ENCODE measurements around the gene ZBTB42. TPM values are rescaled to one million over a fixed set of nuclear protein-coding genes. Genes with fewer than 3 reads are reported as not detected.

The ZBTB42 gene
- total and polyA plus RNA-seq, 2 of the 4 experiments (the other 2 are of a cell fraction) = 1.3 to 2.3 TPM

DNA sequence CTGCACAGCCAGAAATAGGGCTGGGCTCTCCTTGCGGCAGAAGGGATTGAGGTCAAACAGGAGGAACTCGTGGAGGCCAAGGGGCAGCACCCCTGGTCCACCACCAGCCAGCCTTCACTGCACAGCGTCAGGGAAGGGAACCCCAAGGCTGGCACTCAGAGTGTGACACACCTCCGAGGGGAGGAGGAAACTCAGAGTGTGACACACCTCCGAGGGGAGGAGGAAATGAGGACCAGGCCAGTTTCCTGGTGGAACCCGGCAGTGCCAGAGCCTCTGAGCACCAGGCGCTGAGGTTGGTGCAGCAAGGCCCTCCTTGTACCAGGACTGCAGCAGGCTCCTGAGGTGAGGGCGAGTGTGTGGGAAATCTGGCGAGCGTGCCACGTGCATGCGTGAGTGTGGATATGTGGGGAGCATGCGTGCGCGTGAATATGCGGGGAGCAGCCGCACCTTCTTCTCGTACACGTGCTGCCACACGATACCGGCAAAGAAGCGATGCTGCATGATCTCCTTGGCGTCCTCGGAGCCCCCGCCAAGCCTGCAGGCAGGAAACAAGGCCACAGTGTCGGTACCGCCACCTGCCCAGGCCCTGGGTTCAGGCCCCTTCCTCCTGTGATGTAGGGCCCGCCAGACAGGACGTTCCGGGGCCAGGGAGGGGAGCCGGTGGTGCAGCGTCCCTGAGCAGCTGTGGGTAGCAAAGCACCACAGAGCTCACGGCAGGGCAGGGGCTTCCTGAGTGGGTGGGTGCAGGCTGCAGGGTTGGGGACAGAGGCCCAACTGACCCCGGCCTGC lies 28.8 kb upstream of the ZBTB42 start:
- H4K8ac ChIP-seq (ENCODE audit: low read depth in 2 of 2, low read length in 2 of 2) = no peak overlapping the region
- peaks cover 29% of the 10 kb centered on the region for H4K20me1 ChIP-seq (ENCODE audit: insufficient read depth, low read length)
- POLR2A ChIA-PET (ENCODE audit: unreplicated experiment) = no interaction called here
- intact Hi-C loops (cut with micrococcal nuclease) (no loop called here), in situ Hi-C loops (cut with MboI; ENCODE audit: low sequenced_read_pairs) (no loop called here), dilution Hi-C loops (cut with HindIII; ENCODE audit: low sequenced_read_pairs, unreplicated experiment) (no loop called here)
- H3K4ac ChIP-seq (ENCODE audit: low read depth, low read length) = no peak overlapping the region
- ATAC-seq (ENCODE audit: low read depth) (no peak), DNase-seq (no peak)
- H3K36me3 ChIP-seq (ENCODE audit: control insufficient read depth, insufficient read depth, low read length) = peaks cover 59% of the 10 kb centered on the region
- H2AK5ac ChIP-seq (ENCODE audit: low read depth, low read length) = no peak overlapping the region
- no peak overlapping the region for H2AK9ac ChIP-seq (replicated peaks; ENCODE audit: low read depth, low read length, poor library complexity)
- peaks cover 4 to 20% of the 10 kb centered on the region in 2 experiments for H3K79me1 ChIP-seq (ENCODE audit: low read depth in 1 of 2, low read length in 2 of 2)
- no peak overlapping the region for H2BK120ac ChIP-seq (ENCODE audit: low read depth, low read length)
- H3K4me1 ChIP-seq (ENCODE audit: control insufficient read depth, insufficient read depth, low read length) = peaks cover 5% of the 10 kb centered on the region
- no peak overlapping the region for H3K9ac ChIP-seq (ENCODE audit: low read depth, low read length)
- no peak overlapping the region for H4K91ac ChIP-seq (ENCODE audit: insufficient read depth, low read depth, low read length)
- TF ChIP-seq NFE2L2 (IDR thresholded peaks at IDR 0.05; ENCODE audit: low read depth, low read length) (no peak), POLR2A (IDR thresholded peaks at IDR 0.05; ENCODE audit: low read depth, low read length) (no peak), MAZ (IDR thresholded peaks at IDR 0.05; ENCODE audit: borderline replicate concordance, low read depth, low read length) (no peak), RCOR1 (IDR thresholded peaks at IDR 0.05; ENCODE audit: insufficient replicate concordance, low read length) (no peak), FOS (IDR thresholded peaks at IDR 0.05; ENCODE audit: low read depth, low read length) (no peak), BHLHE40 (IDR thresholded peaks at IDR 0.05; ENCODE audit: low read depth, low read length) (no peak), SMC3 (IDR thresholded peaks at IDR 0.05; ENCODE audit: low read depth, low read length) (no peak), MAFK (IDR thresholded peaks at IDR 0.05; ENCODE audit: low read depth, low read length) (no peak), CHD1 (IDR thresholded peaks at IDR 0.05; ENCODE audit: low read depth, low read length) (no peak), MXI1 (IDR thresholded peaks at IDR 0.05; ENCODE audit: borderline replicate concordance, low read depth, low read length) (no peak), CEBPB (IDR thresholded peaks at IDR 0.05; ENCODE audit: low read depth, low read length) (no peak), RAD21 (IDR thresholded peaks at IDR 0.05; ENCODE audit: low read length) (no peak), RFX5 (IDR thresholded peaks at IDR 0.05; ENCODE audit: low read depth, low read length) (no peak)
- TF ChIP-seq, protein P1, sequence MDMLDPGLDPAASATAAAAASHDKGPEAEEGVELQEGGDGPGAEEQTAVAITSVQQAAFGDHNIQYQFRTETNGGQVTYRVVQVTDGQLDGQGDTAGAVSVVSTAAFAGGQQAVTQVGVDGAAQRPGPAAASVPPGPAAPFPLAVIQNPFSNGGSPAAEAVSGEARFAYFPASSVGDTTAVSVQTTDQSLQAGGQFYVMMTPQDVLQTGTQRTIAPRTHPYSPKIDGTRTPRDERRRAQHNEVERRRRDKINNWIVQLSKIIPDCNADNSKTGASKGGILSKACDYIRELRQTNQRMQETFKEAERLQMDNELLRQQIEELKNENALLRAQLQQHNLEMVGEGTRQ (IDR thresholded peaks at IDR 0.05; ENCODE audit: low read depth, low read length) = no peak
- TF ChIP-seq, protein P2, sequence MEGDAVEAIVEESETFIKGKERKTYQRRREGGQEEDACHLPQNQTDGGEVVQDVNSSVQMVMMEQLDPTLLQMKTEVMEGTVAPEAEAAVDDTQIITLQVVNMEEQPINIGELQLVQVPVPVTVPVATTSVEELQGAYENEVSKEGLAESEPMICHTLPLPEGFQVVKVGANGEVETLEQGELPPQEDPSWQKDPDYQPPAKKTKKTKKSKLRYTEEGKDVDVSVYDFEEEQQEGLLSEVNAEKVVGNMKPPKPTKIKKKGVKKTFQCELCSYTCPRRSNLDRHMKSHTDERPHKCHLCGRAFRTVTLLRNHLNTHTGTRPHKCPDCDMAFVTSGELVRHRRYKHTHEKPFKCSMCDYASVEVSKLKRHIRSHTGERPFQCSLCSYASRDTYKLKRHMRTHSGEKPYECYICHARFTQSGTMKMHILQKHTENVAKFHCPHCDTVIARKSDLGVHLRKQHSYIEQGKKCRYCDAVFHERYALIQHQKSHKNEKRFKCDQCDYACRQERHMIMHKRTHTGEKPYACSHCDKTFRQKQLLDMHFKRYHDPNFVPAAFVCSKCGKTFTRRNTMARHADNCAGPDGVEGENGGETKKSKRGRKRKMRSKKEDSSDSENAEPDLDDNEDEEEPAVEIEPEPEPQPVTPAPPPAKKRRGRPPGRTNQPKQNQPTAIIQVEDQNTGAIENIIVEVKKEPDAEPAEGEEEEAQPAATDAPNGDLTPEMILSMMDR (conservative IDR thresholded peaks at IDR 0.05; ENCODE audit: low read depth, low read length) = no peak
- TF ChIP-seq, protein P3, sequence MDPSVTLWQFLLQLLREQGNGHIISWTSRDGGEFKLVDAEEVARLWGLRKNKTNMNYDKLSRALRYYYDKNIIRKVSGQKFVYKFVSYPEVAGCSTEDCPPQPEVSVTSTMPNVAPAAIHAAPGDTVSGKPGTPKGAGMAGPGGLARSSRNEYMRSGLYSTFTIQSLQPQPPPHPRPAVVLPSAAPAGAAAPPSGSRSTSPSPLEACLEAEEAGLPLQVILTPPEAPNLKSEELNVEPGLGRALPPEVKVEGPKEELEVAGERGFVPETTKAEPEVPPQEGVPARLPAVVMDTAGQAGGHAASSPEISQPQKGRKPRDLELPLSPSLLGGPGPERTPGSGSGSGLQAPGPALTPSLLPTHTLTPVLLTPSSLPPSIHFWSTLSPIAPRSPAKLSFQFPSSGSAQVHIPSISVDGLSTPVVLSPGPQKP (IDR thresholded peaks at IDR 0.05; ENCODE audit: borderline replicate concordance, low read depth, low read length) = no peak
- H3K4me2 ChIP-seq (ENCODE audit: low read depth, low read length) = no peak overlapping the region
- no peak overlapping the region for H3K56ac ChIP-seq (ENCODE audit: extremely low read depth, insufficient read depth, low read length)
- H2AFZ ChIP-seq (replicated peaks; ENCODE audit: low read length, poor library complexity) = no peak overlapping the region
- H3K9me3 ChIP-seq (ENCODE audit: control insufficient read depth, insufficient read depth, low read length) = no peaks in the 10 kb centered on the region; the same call in 1 of the 2 replicates
- H3K27me3 ChIP-seq (ENCODE audit: control insufficient read depth, insufficient read depth, low read length) = no peaks in the 10 kb centered on the region
- no peak overlapping the region for H2BK15ac ChIP-seq (ENCODE audit: low read depth, low read length)
- H3K9me1 ChIP-seq (ENCODE audit: insufficient read depth, low read length) = no peaks in the 10 kb centered on the region
- CTCF ChIA-PET = no interaction called here
- H3K23ac ChIP-seq (ENCODE audit: low read depth, low read length) = no peak overlapping the region
- no peak overlapping the region for H3K18ac ChIP-seq (ENCODE audit: low read depth, low read length)
- BruUV-seq (replicated peaks) = no TSS peak
- no peak overlapping the region for H3K27ac ChIP-seq (ENCODE audit: insufficient read depth, low read length)
- no peak overlapping the region for H2BK20ac ChIP-seq (ENCODE audit: low read depth, low read length)
- no peak overlapping the region for H3K14ac ChIP-seq (replicated peaks; ENCODE audit: low read depth, low read length)
- H2BK5ac ChIP-seq (ENCODE audit: low read depth, low read length, poor library complexity, severe bottlenecking) = no peak overlapping the region
- WGBS, 2 experiments (ENCODE audit: extremely low coverage in 2 of 2, insufficient read length in 1 of 2) = 100% methylated on average over 5 of the region's 34 CpGs; no CpG with 5 or more reads in 1 of the 2 experiments
- H4K5ac ChIP-seq (ENCODE audit: low read depth, low read length) = no peak overlapping the region
- no peak overlapping the region for H3K4me3 ChIP-seq (ENCODE audit: insufficient read depth, low read depth, low read length)
